GM19438 (cell line): ENCODE measurements around the gene ABCG1.

ENCODE experiments used
- ATAC-seq: cut with Tn5 transposase; IDR thresholded peaks from one replicate; pipeline ENCODE4 v1.9.1; 2021; ENCODE audit warnings: low read depth; ENCODE audit not compliant: unreplicated experiment

ABCG1 gene

GRCh38 chr21:42230636-42231035 lies 11.7 kb downstream of the ABCG1 start:
- ATAC-seq, result no peak

DNA sequence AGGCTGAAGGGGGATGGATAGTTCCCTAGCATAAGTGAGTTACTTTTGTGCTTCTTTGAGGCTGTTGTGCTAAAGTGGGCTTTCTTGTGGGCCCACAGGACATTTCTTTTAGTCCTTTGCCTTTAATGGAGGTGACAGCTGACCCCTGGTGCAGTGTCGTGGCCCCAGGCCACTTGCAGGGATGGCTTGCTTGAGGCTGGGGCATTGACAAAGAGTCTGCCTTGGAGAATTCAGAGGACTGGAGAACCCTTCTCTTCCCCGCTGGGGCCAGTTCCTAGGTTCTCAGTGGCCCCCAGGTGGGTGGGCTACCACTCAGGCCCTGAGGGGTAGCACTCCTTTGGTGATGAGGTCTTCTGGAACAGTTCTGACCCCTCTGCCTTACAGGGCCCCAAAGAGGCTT lies 12.8 kb downstream of the ABCG1 start:
- ATAC-seq, result no peak

DNA sequence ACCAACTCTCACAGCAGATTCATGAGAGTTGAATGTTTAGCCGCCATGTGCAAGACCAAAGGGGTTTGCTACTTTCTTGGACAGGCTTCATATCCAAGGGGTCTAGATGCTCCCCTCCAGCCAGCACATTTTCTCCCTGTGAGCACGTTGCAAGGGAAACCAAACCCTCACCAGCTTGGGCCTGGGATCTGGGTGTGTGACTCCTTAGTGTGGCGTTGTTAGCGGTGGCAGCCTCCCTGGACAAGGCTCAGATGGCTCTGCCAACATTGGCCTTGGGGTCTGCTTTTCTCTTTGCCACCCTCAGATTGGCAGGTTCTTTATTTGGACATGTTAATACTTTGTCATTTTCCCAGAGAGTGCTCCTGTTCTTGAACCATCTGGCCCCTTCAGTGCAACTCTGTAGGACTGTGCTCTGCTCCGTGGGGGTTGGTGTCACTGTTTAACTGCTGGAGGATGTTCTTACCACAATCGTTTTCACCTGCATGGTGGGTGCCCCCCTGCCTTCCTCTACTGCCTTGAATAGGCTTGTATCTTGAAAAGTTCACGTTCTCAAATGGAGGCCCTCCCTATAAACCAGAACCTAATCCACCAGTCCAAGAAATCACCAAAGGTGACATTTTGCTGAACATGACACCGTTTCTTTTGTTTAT lies 13.4 kb downstream of the ABCG1 start:
- no peak for ATAC-seq

- peak; percentile 53 for ATAC-seq
These were observed 14.4 kb downstream of the ABCG1 start for GRCh38 chr21:42233067-42233961.

DNA sequence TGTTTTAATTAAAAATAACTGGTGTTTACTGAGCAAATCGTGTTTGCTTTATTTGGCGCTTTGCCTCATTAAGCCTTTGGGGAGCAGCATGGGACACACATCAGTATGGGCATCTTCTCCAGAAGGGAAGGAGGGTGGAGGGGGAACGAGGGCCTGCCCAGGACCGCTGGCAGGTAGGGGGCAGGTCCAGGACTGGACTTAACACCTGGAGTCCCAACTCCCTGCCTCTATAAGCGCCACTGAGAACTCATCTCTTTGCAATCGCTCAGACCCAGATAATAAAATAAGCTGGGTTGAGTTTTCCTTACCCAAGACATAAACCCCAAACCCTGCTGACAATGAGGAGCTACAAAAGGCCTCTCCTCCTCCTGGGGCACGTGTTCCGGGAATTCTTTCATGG lies 15.1 kb downstream of the ABCG1 start:
- no peak for ATAC-seq

- ATAC-seq, result peak; percentile 39
These were observed 15.7 kb downstream of the ABCG1 start for GRCh38 chr21:42234464-42235241.

- no peak for ATAC-seq
These were observed 16.7 kb downstream of the ABCG1 start for GRCh38 chr21:42235593-42235992.

DNA sequence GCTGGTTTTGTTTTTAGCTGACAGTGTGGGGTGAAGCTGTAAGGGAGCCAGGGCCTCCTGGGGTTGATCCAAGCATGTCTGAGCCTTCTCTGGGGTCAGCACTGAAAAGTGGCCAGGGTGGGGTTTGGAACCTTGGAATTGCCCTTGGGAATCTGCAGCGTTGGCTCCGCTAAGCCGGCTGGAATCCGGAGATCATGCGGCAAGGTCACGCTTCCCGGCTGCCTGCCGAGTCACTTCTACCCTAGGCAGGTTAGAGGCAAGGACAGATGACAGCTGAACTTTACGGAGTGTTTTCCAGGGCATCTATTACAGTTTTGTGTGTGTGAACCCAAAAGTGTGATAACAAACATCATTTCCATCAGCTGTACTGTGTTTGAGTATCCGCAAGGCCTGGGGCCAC lies 17.1 kb downstream of the ABCG1 start:
- no peak for ATAC-seq

GRCh38 chr21:42236693-42237092 lies 17.8 kb downstream of the ABCG1 start:
- no peak for ATAC-seq

- ATAC-seq, result no peak
These were observed 18.2 kb downstream of the ABCG1 start for GRCh38 chr21:42237161-42237560.

- ATAC-seq, result no peak
These were observed 18.6 kb downstream of the ABCG1 start for GRCh38 chr21:42237577-42237976.

DNA sequence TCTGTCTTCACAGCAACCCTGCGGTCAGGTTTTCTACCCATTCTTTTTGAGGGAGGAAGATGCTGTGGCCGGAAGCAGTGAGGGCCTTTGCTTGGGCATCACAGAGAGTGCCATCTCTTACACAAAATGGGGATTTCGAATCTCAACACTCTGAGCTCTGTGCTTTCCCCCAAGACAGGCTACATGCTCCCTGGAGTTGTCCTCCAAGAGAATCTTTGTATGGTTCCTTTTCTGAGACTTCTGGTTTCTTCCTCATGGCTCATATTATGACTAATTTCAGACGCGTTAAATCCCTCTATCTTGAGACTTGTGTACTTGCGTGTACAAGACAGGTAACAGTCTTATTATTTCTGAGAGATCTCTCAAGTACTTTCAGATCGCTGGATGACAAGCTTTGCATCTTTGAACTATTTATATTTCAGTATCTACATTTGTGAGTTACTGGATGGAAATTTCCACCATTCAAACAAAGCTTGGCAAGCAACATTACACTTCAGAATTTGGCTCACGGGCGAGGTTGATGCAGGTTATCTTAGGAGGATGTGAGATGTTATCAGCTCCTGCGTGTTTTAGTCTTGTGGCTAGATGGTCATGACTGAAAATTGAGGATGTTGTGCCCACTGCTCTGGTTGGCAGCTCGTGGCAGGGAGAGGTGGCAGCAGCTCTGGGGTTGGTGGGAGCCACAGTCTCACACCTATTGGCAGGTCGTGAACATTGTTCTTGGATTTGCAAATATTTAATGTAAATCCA lies 19.4 kb downstream of the ABCG1 start:
- no peak for ATAC-seq

DNA sequence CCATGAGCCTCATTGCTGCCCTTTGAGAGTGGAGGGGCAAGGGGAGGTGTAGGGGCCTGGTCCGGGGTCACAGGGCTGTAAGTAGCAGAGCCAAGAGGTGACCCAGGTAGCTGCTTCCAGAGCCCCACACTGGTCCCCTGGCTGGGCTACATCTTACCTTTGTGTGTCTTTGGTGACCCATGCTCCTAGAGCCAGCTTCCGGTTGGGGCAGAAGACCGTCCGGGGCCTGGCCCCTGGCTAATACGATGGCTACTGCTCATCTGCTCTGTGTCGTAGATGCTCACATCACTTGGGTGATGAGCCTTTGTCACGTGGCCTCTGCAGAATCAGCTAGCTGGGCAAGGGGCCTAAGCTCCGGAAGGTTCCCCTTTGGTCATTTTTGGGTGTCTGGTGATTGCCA lies 20.6 kb downstream of the ABCG1 start:
- ATAC-seq, result no peak

- ATAC-seq, result no peak
These were observed 21.0 kb downstream of the ABCG1 start for GRCh38 chr21:42239973-42240372.

- no peak for ATAC-seq
These were observed 23.7 kb downstream of the ABCG1 start for GRCh38 chr21:42242611-42243010.

GRCh38 chr21:42243026-42243425 lies 24.1 kb downstream of the ABCG1 start:
- no peak for ATAC-seq

GRCh38 chr21:42245331-42246193 lies 26.6 kb downstream of the ABCG1 start:
- ATAC-seq, result no peak

GRCh38 chr21:42247716-42248115 lies 28.8 kb downstream of the ABCG1 start:
- no peak for ATAC-seq

- no peak for ATAC-seq
These were observed 29.3 kb downstream of the ABCG1 start for GRCh38 chr21:42248241-42248640.
